GM18909 (cell line): ENCODE data around the gene ULK3.
"Not testable (repeated sequence)": the region's sequence is repeated elsewhere in the genome, so short reads cannot be mapped to it uniquely, and the experiment has no call there.

Experiments used
- ATAC-seq: cut with Tn5 transposase; IDR thresholded peaks from one replicate; pipeline ENCODE4 v1.9.1; 2021; ENCODE audit warnings: mild to moderate bottlenecking; ENCODE audit not compliant: unreplicated experiment, poor library complexity

The ULK3 gene, protein sequence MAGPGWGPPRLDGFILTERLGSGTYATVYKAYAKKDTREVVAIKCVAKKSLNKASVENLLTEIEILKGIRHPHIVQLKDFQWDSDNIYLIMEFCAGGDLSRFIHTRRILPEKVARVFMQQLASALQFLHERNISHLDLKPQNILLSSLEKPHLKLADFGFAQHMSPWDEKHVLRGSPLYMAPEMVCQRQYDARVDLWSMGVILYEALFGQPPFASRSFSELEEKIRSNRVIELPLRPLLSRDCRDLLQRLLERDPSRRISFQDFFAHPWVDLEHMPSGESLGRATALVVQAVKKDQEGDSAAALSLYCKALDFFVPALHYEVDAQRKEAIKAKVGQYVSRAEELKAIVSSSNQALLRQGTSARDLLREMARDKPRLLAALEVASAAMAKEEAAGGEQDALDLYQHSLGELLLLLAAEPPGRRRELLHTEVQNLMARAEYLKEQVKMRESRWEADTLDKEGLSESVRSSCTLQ

GRCh38 chr15:74842581-74843444 is at the start of gene ULK3:
Gene ULK3, minus strand, starts transcription at chr15:74843156. Its CDS starts 51 bp downstream, at chr15:74843105.
- ATAC-seq: peak; percentile 84

DNA sequence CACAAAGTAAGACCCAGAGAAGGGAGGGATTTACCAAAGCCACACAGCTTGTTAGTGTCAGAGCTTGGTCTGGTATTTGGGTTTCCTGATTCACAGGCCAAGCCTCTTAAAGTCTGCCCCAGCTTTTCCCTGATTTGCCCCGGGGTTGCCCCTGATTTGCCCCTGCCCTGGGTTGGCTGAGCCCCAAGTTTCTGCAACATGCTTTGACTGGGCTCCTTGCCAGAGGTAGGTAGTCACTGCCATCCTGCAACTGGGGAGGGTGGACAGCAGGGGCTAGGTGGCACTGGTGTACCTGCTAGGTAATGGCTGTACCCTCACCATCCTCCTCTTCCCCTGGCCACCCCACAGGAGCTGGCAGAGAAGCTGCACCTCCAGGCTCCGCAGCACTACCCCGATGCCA is 49.4 kb upstream of the ULK3 start:
- ATAC-seq: no peak

DNA sequence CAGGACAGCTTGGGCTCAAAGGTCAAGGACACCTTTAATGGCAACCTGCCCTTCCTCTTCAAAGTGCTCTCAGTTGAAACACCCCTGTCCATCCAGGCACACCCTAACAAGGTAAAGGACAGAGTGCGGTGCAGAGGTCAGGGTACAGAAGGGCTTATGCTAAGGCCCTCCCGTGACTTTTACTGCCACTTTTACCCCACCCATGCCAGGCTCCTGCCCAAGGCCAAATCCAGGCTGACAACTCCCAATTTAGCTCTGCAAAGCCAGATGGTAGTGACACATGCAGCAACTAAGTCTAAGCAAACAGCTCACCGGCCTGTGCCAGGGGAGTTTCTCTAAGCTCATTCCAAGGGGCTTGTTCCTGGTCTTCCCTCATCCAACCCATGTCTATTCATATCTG is 48.5 kb upstream of the ULK3 start:
- no peak for ATAC-seq

GRCh38 chr15:74890665-74890960 is 47.7 kb upstream of the ULK3 start:
- no peak for ATAC-seq

DNA sequence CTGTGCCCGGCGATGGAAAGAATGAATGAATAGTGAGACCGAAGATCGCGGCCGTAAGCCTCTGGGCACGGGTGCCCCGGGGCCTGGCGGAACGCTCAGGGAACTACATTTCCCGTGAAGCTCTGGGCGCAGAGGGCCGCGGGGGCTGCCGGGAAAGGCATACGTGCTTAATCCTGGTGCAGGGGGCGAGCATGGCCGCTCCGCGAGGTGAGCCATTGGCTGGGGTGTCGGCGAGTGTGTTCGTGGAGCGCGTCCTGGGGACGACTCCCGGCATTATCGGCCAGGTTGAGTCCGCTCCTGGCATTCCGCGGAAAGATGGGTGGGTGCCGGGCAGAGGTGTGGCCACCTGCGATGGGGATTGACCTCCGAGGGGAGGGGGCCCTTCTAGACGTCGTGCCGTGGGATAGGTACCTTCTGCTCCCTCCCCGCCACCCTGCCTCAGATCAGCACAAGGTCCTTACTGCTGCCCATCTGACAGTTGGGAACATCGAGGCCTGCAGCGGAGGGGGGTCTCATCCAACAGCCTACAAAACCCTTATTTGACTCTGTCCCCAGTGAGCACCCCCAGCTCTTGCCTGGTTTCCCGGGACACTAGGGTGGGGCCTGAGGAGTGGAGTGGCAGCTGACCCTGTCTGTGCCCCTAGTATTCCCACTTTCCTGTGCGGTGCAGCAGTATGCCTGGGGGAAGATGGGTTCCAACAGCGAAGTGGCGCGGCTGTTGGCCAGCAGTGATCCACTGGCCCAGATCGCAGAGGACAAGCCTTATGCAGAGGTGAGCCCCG is 47.1 kb upstream of the ULK3 start, which contains the start of gene MPI:
TSS of gene MPI (plus strand) at position 160 of the 782 bp plus-strand sequence. CDS start at position 192, 32 bp downstream.
- ATAC-seq: peak; percentile 86

GRCh38 chr15:74889390-74889882 is 46.5 kb upstream of the ULK3 start:
- ATAC-seq: peak; percentile 25

DNA sequence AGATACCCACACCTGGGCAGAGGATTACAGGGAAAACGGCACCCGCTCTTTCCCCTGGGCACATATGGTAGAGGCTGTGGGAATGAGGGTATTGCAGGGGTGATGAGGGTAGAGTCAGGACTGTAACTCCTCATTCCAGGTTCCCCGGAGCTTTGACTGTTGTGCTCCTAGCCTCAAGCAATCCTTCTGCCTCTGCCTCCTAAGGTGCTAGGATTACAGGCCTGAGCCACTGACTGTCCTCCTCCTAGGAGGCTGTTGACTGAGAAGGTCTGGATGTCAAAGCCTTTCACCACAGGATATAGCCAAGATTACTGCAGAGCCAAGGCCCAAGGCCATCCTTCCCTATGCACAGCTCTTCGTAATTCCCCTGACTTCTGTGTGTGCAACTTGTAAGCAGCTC is 45.8 kb upstream of the ULK3 start:
- no peak for ATAC-seq

DNA sequence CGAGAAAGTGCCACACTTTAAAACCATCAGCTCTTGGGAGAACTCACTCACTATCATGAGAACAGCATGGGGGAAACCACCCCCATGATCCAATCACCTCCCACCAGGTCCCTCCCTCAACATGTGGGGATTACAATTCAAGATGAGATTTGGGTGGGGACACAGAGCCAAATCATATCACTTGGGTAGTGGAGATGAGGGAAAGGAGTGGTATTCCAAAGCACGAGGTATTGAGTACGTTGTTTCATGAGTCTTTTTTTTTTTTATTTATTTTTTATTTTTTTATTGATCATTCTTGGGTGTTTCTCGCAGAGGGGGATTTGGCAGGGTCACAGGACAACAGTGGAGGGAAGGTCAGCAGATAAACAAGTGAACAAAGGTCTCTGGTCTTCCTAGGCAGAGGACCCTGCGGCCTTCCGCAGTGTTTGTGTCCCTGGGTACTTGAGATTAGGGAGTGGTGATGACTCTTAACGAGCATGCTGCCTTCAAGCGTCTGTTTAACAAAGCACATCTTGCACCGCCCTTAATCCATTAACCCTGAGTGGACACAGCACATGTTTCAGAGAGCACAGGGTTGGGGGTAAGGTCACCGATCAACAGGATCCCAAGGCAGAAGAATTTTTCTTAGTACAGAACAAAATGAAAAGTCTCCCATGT is 44.7 kb upstream of the ULK3 start:
- ATAC-seq: not testable (repeated sequence)

GRCh38 chr15:74885461-74885860 is 42.5 kb upstream of the ULK3 start:
- ATAC-seq: no peak

DNA sequence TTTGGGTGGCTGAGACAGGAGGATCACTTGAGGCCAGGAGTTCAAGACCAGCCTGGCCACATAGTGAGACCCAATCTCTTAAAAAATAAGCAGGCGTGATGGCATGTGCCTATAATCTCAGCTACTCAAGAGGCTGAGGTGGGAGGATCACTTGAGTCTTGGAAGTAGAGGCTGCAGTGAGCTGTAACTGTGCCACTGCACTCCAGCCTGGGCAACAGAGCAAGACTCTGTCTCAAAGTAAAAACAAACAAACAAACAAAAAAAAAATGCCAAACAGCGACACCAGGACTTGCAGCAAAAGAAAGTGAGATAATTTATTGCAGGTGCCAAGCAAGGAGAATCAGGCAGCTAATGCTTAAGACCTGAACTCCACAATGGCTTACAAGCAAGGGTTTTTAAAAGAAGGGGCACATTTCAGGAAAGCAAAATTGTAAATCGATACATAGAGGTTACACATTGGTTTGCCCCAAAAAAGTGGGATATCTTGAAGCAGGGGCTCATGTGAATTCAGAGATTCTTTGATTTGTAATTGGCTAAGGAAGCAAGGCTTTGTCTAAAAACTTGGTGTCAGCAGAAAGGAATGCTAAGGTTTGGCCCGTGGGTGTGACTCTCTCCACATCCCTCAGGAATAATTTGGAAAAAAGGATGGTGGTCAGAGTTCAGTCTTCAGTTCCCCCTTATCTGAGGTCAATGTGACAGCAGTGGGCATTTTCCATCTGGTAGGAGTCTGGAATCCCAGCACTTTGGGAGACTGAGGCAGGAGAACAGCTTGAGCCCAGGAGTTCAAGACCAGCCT is 41.7 kb upstream of the ULK3 start:
- no peak for ATAC-seq

GRCh38 chr15:74882528-74882927 is 39.6 kb upstream of the ULK3 start:
- no peak for ATAC-seq

DNA sequence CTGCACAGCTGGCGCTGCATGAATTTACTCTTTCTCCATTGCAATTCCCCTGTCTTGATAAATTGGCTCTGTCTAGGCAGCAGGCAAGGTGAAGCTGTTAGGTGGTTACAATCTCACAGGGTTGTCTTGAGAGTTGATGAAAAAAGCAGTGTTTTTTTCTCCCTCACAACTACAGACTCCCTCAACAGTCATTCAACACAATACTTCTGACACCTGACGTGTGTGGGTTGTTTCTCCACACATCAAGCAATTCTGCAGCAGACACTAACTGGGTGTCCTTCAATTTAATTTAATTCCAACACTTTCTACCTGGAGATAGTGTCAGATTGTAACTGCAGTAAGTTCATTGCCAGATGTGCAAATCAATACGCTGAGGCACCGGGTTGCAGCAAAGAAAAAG is 35.3 kb upstream of the ULK3 start:
- ATAC-seq: no peak

GRCh38 chr15:74873756-74874424 is 30.9 kb upstream of the ULK3 start:
- no peak for ATAC-seq

GRCh38 chr15:74873036-74873755 is 30.2 kb upstream of the ULK3 start, which contains the start of gene SCAMP2:
Gene SCAMP2, minus strand, starts transcription at chr15:74873365. Its CDS starts 110 bp downstream, at chr15:74873255.
- ATAC-seq: peak; percentile 84

DNA sequence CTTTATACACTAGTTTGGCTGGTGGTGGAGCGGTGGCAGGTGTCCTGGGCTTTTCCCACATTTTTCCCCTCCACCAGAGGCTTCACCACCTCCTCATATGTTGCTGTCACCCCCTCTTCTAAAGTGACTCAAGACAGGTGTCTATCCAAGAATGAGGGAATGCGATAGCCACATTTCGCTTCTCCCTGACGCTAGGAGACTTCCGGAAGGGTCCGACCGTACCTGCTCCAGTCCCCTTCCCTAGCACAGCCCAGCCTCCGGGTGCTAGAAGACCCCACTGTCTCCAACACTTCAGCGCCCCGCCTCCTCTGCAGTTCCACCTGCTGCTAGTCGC is 29.7 kb upstream of the ULK3 start:
- ATAC-seq: no peak

- ATAC-seq: no peak
These were observed 27.7 kb upstream of the ULK3 start for GRCh38 chr15:74870436-74871215.

GRCh38 chr15:74869726-74870407 is 26.9 kb upstream of the ULK3 start:
- ATAC-seq: peak; percentile 51
